BE2C (cell line): ENCODE data around the gene STARD3.

Experiments used
- DNase-seq: peaks from one replicate; pipeline ENCODE4 v3.0.0-alpha.2; 2020
- H3K27me3 ChIP-seq: fragments of 250-450 bp; sonication (Bioruptor Pico); 2 replicates; pipeline ENCODE4 v1.5.1; 2020; ENCODE audit warnings: mild to moderate bottlenecking
- H3K36me3 ChIP-seq: fragments of 250-450 bp; sonication (Bioruptor Pico); 2 replicates; pipeline ENCODE4 v1.5.1; 2020; ENCODE audit warnings: mild to moderate bottlenecking
- H3K4me1 ChIP-seq: fragments of 250-450 bp; sonication (Bioruptor Pico); 2 replicates; pipeline ENCODE4 v1.5.1; 2020
- H3K4me3 ChIP-seq: 2 replicates; pipeline ENCODE4 v1.5.1; 2011; ENCODE audit warnings: low read depth, low read length
- H3K9me3 ChIP-seq: fragments of 250-450 bp; sonication (Bioruptor Pico); 2 replicates; pipeline ENCODE4 v1.5.1; 2020
- TF ChIP-seq, protein P1 (sequence below): IDR thresholded peaks from 2 replicates; pipeline ENCODE4 v1.5.1; 2012; ENCODE audit warnings: mild to moderate bottlenecking, low read depth, low read length

Gene STARD3

DNA sequence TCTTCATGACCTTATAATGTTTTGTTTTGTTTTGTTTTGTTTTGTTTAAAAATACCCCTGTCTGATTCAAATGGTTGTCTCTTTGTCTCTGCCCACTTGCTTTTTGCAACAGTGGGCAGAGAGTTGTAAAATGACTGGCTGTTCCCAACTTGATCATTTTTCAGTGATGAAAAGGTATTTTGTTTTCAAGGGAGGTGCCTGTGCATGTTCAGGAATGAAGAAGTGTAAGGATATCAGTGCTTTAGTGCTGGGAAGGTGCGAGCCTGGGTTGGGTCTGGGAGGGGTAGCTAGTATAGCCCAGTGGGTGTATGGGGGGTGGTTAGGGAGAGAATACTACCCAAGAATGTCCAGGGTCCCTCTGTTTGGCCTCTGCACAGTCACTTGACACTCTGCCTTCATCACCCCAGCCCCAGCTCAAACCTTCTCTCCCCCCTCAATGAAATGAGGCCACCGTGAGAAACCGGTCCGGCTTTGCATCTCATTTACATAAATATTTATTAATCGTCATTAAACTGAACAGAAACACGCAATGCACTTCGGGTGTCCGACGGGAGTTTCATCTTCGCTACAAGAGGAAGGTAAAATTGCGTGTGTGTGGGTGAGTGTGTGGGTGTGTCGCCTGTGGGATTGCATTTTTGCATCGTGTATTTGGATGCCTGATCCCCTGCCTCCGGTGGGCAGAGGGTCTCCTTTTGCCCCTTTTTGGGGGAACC lies 33.5 kb upstream of the STARD3 start:
- Histone ChIP-seq H3K9me3 (no peaks in the 10 kb centered on the region), H3K27me3 (peaks cover 100% of the 10 kb centered on the region), H3K36me3 (no peaks in the 10 kb centered on the region), H3K4me1 (peaks cover 6% of the 10 kb centered on the region), H3K4me3 (no peak overlapping the region)
- no peak for DNase-seq
- TF ChIP-seq, protein P1, sequence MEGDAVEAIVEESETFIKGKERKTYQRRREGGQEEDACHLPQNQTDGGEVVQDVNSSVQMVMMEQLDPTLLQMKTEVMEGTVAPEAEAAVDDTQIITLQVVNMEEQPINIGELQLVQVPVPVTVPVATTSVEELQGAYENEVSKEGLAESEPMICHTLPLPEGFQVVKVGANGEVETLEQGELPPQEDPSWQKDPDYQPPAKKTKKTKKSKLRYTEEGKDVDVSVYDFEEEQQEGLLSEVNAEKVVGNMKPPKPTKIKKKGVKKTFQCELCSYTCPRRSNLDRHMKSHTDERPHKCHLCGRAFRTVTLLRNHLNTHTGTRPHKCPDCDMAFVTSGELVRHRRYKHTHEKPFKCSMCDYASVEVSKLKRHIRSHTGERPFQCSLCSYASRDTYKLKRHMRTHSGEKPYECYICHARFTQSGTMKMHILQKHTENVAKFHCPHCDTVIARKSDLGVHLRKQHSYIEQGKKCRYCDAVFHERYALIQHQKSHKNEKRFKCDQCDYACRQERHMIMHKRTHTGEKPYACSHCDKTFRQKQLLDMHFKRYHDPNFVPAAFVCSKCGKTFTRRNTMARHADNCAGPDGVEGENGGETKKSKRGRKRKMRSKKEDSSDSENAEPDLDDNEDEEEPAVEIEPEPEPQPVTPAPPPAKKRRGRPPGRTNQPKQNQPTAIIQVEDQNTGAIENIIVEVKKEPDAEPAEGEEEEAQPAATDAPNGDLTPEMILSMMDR = no peak

DNA sequence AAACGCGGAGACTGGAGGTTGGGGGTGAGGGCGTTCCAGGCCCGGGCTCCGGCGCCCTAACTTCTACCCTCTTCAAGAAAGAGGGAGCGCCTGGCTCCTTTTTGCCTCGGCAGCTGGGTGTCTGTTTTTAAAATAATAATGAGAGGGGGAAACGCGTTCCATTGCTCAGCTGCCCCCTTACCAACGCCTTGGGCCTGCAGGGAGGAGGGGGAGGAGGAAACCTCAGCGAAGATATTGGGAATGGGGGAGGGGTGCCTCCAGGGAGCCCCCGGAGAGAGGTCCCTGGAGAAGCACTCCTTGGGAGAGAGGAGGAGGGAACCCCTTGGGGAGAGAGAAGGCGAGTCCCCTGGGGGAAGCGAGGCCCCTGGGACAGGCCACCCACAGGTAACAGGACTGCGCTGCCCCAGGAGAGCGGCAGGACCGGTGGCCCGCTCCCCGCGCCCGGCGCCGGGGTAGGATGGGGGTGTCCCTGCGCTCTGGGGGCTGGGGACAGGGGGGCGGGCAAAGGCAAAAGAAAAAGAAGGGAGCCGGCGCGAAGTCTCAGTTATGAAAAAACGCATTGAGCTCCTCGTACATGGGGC lies 31.9 kb upstream of the STARD3 start:
- no peak overlapping the region for H3K4me3 ChIP-seq
- no peaks in the 10 kb centered on the region for H3K4me1 ChIP-seq
- no peak for DNase-seq
- TF ChIP-seq, protein P1 = no peak
- no peaks in the 10 kb centered on the region for H3K36me3 ChIP-seq
- peaks cover 100% of the 10 kb centered on the region for H3K27me3 ChIP-seq
- no peaks in the 10 kb centered on the region for H3K9me3 ChIP-seq

DNA sequence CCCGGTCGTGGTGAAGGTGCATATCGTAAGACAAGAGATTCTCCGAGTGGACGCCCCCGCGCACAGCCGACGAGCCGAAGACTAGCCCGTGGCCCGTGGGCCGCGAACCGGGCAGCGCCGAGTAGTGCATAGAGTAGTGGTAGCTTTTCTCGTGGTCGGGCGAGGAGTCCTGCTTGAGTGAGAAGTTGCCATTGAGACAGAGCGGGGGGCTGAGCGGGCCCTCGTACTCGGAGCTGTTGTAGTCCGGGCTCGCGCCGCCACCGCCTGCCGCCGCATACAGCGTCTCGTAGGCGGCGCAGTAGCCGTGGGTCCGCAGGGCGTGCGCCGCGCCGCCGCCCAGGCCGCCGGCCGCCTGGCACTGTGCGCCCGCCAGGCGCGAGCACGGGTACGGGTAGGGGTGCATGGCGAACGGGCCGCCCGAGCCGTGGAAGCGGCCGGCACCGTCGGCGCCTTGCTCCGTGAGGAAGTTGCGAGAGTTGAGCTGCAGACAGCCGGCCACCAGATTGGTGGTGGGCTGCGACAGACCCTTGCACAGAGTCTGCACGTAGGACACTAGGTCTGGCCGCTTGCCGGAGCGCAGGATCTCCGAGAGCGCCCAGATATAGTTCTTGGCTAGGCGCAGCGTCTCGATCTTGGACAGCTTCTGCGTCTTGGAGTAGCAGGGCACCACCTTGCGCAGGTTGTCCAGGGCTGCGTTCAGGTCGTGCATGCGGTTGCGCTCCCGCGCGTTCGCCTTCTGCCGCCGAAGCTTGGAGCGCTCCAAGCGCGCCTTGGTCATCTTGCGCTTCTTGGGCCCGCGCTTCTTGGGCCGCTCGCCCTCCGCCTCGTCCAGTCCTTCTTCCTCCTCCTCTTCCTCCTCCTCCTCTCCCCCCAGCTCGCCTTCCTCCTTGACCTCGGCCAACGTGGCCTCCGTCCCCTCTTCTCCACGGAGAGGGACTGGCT lies 31.2 kb upstream of the STARD3 start:
- H3K4me3 ChIP-seq = no peak overlapping the region
- TF ChIP-seq, protein P1 = no peak
- no peaks in the 10 kb centered on the region for H3K4me1 ChIP-seq
- H3K27me3 ChIP-seq = peaks cover 93% of the 10 kb centered on the region
- DNase-seq = no peak
- no peaks in the 10 kb centered on the region for H3K9me3 ChIP-seq
- H3K36me3 ChIP-seq = no peaks in the 10 kb centered on the region

DNA sequence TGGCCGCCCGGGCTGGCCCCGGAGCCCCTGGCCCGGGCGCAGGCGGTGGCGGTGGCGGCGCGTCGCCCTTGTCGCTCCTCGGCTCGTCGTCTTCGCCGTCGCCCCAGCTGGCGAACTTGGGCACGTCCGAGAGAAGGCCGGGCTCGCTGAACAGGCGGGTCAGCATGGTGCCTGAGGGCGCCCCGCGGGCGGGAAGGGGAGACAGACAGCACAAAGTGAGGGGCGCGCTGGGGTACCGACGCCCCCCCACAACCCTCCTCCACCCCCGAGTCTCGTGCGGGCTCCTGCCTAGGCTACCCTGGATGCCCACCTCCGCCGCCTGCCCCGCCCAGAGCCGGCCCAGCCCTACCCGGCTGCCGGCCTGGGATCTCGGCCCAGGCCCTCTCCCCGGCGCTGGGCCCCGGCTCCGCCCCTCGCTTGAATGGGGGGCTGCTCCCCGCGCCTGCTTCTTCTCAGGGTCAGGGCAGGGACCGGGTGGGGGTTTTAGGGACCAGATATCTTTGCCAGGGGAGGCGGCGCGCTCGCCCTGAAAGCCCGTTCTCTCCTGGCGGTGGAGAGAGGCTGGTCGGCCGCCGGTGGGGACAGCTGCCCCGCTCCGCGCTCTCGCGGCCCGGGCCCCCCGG lies 30.4 kb upstream of the STARD3 start:
- Histone ChIP-seq H3K4me3 (no peak overlapping the region), H3K9me3 (no peaks in the 10 kb centered on the region), H3K4me1 (no peaks in the 10 kb centered on the region), H3K36me3 (no peaks in the 10 kb centered on the region), H3K27me3 (peaks cover 85% of the 10 kb centered on the region)
- TF ChIP-seq, protein P1 = no peak
- no peak for DNase-seq

DNA sequence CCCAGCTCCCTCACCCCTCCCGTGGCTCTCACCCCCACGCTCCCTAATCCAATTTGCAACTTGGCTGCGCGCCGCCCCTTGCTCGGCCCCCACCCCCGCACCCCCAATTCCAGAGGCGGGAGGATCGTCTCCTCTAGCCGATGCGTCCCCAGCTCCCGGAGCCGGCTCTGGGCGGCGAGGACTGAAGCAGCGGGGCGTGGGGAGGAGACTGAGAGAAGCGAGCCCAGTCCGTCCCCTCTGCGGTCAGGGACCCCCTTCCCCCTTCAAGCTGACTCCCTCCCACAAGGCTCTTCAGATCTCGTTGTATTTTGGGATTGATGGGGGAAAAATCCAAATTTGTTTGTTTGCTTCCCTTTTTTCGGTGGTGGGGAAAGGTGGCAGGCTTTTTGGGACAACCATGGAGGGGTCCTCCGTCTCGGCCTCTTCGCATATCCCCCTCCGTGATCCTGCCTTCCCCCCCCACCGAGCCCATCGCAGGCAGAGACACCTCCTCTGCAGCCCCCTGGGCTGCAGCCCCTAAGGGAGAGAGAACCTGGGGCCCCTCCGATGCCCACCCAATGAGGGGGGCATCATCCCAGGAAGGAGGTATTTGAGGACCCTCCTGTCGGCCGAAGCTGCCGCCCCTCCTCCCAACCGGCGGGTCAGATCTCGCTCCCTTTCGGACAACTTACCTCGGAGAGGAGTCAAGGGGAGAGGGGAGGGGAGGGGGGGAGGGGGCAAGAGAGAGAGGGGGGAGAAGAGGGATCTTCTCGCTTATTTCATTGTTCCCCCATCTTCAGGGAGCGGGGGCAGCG lies 29.7 kb upstream of the STARD3 start:
- Histone ChIP-seq H3K9me3 (no peaks in the 10 kb centered on the region), H3K4me3 (no peak overlapping the region), H3K4me1 (no peaks in the 10 kb centered on the region), H3K27me3 (peaks cover 80% of the 10 kb centered on the region), H3K36me3 (no peaks in the 10 kb centered on the region)
- TF ChIP-seq, protein P1 = no peak
- no peak for DNase-seq
